A549 (cell line): ENCODE measurements around the gene PLA2G5.

Source experiments
- CHD4 ChIP-seq: fragments of 200-600 bp; sonication (generic); IDR thresholded peaks from 2 replicates; pipeline ENCODE4 v1.6.1; 2016; ENCODE audit warnings: antibody characterized with exemption, mild to moderate bottlenecking, borderline replicate concordance
- EP300 ChIP-seq, 2 experiments: fragments of >200 bp; sonication (Bioruptor Twin); formaldehyde crosslinking; IDR thresholded peaks; 2 replicates in 1 of 2; 3 replicates in 1 of 2; pipeline ENCODE4 v1.6.1; 2016 to 2017
- ESRRA ChIP-seq: fragments of 150-350 bp; IDR thresholded peaks from 2 replicates; pipeline ENCODE4 v1.6.1; 2014; ENCODE audit warnings: mild to moderate bottlenecking, low read length, borderline replicate concordance
- MYC ChIP-seq: IDR thresholded peaks from 2 replicates; pipeline ENCODE4 v1.6.1; 2012; ENCODE audit warnings: mild to moderate bottlenecking, inconsistent platforms, low read length, improper control_type of control experiment, borderline replicate concordance
- PHF8 ChIP-seq: fragments of 200-600 bp; sonication (generic); IDR thresholded peaks from 2 replicates; pipeline ENCODE4 v1.6.1; 2016; ENCODE audit warnings: low read depth, mild to moderate bottlenecking, antibody characterized with exemption, moderate library complexity, borderline replicate concordance
- POLR2A ChIP-seq: IDR thresholded peaks from 2 replicates; pipeline ENCODE4 v1.6.1; 2012; ENCODE audit warnings: mild to moderate bottlenecking, low read length
- RAD21 ChIP-seq, 2 experiments: fragments of >200 bp in 1 of 2; sonication (Bioruptor Twin) in 1 of 2; formaldehyde crosslinking in 1 of 2; IDR thresholded peaks in 1 of 2; conservative IDR thresholded peaks in 1 of 2; 2 replicates in 1 of 2; 3 replicates in 1 of 2; pipeline ENCODE4 v1.6.1; 2012 to 2018; ENCODE audit warnings: inconsistent platforms in 1 of 2
- RCOR1 ChIP-seq: fragments of 150-350 bp; IDR thresholded peaks from 2 replicates; pipeline ENCODE4 v1.6.1; 2014; ENCODE audit warnings: antibody characterized with exemption, low read length, low read depth
- ZFP36 ChIP-seq: fragments of 450-650 bp; IDR thresholded peaks from 2 replicates; pipeline ENCODE4 v1.6.1; 2014; ENCODE audit warnings: borderline replicate concordance; ENCODE audit not compliant: partially characterized antibody
- TF ChIP-seq, protein P1 (sequence below): fragments of >200 bp; sonication (Bioruptor Twin); formaldehyde crosslinking; IDR thresholded peaks from 3 replicates; pipeline ENCODE4 v1.5.1; 2016
- TF ChIP-seq, protein P2 (sequence below): IDR thresholded peaks from 2 replicates; pipeline ENCODE4 v1.6.1; 2012
- TF ChIP-seq, protein P3 (sequence below): fragments of 250-450 bp; sonication (Bioruptor Pico); IDR thresholded peaks from 2 replicates; pipeline ENCODE4 v1.5.0; 2021; ENCODE audit warnings: mild to moderate bottlenecking, moderate library complexity, borderline replicate concordance
- TF ChIP-seq, protein P4 (sequence below): fragments of 200-600 bp; sonication (generic); IDR thresholded peaks from 2 replicates; pipeline ENCODE4 v1.6.1; 2016; ENCODE audit warnings: antibody characterized with exemption, mild to moderate bottlenecking, moderate library complexity

- TF ChIP-seq, protein P1, sequence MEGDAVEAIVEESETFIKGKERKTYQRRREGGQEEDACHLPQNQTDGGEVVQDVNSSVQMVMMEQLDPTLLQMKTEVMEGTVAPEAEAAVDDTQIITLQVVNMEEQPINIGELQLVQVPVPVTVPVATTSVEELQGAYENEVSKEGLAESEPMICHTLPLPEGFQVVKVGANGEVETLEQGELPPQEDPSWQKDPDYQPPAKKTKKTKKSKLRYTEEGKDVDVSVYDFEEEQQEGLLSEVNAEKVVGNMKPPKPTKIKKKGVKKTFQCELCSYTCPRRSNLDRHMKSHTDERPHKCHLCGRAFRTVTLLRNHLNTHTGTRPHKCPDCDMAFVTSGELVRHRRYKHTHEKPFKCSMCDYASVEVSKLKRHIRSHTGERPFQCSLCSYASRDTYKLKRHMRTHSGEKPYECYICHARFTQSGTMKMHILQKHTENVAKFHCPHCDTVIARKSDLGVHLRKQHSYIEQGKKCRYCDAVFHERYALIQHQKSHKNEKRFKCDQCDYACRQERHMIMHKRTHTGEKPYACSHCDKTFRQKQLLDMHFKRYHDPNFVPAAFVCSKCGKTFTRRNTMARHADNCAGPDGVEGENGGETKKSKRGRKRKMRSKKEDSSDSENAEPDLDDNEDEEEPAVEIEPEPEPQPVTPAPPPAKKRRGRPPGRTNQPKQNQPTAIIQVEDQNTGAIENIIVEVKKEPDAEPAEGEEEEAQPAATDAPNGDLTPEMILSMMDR = no peak
- TF ChIP-seq RCOR1 (no peak), ESRRA (no peak), POLR2A (no peak), ZFP36 (no peak), MYC (no peak), EP300 (IDR thresholded peaks at IDR 0.05) (no peak), CHD4 (no peak), PHF8 (no peak), RAD21 (conservative IDR thresholded peaks at IDR 0.05 in 1 of 2, IDR thresholded peaks at IDR 0.05 in 1 of 2) (no peak)
- TF ChIP-seq, protein P2, sequence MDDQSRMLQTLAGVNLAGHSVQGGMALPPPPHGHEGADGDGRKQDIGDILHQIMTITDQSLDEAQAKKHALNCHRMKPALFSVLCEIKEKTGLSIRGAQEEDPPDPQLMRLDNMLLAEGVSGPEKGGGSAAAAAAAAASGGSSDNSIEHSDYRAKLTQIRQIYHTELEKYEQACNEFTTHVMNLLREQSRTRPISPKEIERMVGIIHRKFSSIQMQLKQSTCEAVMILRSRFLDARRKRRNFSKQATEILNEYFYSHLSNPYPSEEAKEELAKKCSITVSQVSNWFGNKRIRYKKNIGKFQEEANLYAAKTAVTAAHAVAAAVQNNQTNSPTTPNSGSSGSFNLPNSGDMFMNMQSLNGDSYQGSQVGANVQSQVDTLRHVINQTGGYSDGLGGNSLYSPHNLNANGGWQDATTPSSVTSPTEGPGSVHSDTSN = no peak
- TF ChIP-seq, protein P3, sequence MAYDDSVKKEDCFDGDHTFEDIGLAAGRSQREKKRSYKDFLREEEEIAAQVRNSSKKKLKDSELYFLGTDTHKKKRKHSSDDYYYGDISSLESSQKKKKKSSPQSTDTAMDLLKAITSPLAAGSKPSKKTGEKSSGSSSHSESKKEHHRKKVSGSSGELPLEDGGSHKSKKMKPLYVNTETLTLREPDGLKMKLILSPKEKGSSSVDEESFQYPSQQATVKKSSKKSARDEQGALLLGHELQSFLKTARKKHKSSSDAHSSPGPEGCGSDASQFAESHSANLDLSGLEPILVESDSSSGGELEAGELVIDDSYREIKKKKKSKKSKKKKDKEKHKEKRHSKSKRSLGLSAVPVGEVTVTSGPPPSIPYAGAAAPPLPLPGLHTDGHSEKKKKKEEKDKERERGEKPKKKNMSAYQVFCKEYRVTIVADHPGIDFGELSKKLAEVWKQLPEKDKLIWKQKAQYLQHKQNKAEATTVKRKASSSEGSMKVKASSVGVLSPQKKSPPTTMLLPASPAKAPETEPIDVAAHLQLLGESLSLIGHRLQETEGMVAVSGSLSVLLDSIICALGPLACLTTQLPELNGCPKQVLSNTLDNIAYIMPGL (CRISPR knock-in tag) = no peak
- TF ChIP-seq, protein P4, sequence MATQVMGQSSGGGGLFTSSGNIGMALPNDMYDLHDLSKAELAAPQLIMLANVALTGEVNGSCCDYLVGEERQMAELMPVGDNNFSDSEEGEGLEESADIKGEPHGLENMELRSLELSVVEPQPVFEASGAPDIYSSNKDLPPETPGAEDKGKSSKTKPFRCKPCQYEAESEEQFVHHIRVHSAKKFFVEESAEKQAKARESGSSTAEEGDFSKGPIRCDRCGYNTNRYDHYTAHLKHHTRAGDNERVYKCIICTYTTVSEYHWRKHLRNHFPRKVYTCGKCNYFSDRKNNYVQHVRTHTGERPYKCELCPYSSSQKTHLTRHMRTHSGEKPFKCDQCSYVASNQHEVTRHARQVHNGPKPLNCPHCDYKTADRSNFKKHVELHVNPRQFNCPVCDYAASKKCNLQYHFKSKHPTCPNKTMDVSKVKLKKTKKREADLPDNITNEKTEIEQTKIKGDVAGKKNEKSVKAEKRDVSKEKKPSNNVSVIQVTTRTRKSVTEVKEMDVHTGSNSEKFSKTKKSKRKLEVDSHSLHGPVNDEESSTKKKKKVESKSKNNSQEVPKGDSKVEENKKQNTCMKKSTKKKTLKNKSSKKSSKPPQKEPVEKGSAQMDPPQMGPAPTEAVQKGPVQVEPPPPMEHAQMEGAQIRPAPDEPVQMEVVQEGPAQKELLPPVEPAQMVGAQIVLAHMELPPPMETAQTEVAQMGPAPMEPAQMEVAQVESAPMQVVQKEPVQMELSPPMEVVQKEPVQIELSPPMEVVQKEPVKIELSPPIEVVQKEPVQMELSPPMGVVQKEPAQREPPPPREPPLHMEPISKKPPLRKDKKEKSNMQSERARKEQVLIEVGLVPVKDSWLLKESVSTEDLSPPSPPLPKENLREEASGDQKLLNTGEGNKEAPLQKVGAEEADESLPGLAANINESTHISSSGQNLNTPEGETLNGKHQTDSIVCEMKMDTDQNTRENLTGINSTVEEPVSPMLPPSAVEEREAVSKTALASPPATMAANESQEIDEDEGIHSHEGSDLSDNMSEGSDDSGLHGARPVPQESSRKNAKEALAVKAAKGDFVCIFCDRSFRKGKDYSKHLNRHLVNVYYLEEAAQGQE = no peak
These were observed 55.1 kb downstream of the PLA2G5 start for GRCh38 chr1:20125100-20125499.
